Adrenal gland (tissue), 5 donors: ENCODE data around the gene TULP3.

Experiments used
- CTCF ChIP-seq, 6 experiments: fragments of 450-650 bp in 4 of 6; fragments of 200-600 bp in 2 of 6; sonication (generic) in 1 of 6; IDR thresholded peaks; 1 replicate in 5 of 6; 2 replicates in 1 of 6; pipeline versions ENCODE4 v1.5.1 to v1.8.0; 2016 to 2021; ENCODE audit warnings: antibody characterized with exemption in 6 of 6, mild to moderate bottlenecking in 2 of 6, moderate library complexity in 1 of 6
- POLR2A ChIP-seq, 2 donors: fragments of 450-650 bp; IDR thresholded peaks; one replicate each; pipeline ENCODE4 v1.6.1; 2017; ENCODE audit warnings: antibody characterized with exemption in 2 of 2, mild to moderate bottlenecking in 2 of 2, moderate library complexity in 1 of 2
- donor health status: DM: no; HTN: no; CAD: no.

- TF ChIP-seq POLR2A (IDR thresholded peaks at IDR 0.05) (no peak), CTCF (IDR thresholded peaks at IDR 0.05) (no peak)
These were observed 4.4 kb downstream of the TULP3 start for GRCh38 chr12:2895051-2895451.
